SK-N-SH (cell line): ENCODE results near the gene LEPR.

ENCODE experiments used
- EZH2phosphoT487 ChIP-seq: fragments of 200-600 bp; sonication (generic); IDR thresholded peaks from 2 replicates; pipeline ENCODE4 v1.6.1; 2017; ENCODE audit warnings: low read depth, mixed run types, mild to moderate bottlenecking, antibody characterized with exemption, moderate library complexity, borderline replicate concordance
- JUND ChIP-seq: IDR thresholded peaks from 2 replicates; pipeline ENCODE4 v1.4.0; 2012
- POLR2AphosphoS5 ChIP-seq: IDR thresholded peaks from 2 replicates; pipeline ENCODE4 v1.6.1; 2012; ENCODE audit warnings: low read depth, low read length
- RAD21 ChIP-seq: IDR thresholded peaks from 2 replicates; pipeline ENCODE4 v1.6.1; 2012; ENCODE audit warnings: mild to moderate bottlenecking, low read length
- RCOR1 ChIP-seq: fragments of 150-350 bp; IDR thresholded peaks from 2 replicates; pipeline ENCODE4 v1.6.1; 2017; ENCODE audit warnings: antibody characterized with exemption, low read length
- TCF12 ChIP-seq: IDR thresholded peaks from 2 replicates; pipeline ENCODE4 v1.4.0; 2012
- TEAD4 ChIP-seq: IDR thresholded peaks from 2 replicates; pipeline ENCODE4 v1.4.0; 2012; ENCODE audit warnings: mild to moderate bottlenecking, borderline replicate concordance; ENCODE audit not compliant: insufficient read depth
- YY1 ChIP-seq: IDR thresholded peaks from 2 replicates; pipeline ENCODE4 v1.4.0; 2012; ENCODE audit warnings: low read depth, mild to moderate bottlenecking
- TF ChIP-seq, protein P1 (sequence below): fragments of 200-600 bp; sonication (generic); IDR thresholded peaks from 2 replicates; pipeline ENCODE4 v1.6.1; 2017; ENCODE audit warnings: antibody characterized with exemption, mild to moderate bottlenecking, moderate library complexity

- TF ChIP-seq, protein P1, sequence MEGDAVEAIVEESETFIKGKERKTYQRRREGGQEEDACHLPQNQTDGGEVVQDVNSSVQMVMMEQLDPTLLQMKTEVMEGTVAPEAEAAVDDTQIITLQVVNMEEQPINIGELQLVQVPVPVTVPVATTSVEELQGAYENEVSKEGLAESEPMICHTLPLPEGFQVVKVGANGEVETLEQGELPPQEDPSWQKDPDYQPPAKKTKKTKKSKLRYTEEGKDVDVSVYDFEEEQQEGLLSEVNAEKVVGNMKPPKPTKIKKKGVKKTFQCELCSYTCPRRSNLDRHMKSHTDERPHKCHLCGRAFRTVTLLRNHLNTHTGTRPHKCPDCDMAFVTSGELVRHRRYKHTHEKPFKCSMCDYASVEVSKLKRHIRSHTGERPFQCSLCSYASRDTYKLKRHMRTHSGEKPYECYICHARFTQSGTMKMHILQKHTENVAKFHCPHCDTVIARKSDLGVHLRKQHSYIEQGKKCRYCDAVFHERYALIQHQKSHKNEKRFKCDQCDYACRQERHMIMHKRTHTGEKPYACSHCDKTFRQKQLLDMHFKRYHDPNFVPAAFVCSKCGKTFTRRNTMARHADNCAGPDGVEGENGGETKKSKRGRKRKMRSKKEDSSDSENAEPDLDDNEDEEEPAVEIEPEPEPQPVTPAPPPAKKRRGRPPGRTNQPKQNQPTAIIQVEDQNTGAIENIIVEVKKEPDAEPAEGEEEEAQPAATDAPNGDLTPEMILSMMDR = no peak
- TF ChIP-seq JUND (no peak), TEAD4 (no peak), RAD21 (no peak), POLR2AphosphoS5 (no peak), YY1 (no peak), RCOR1 (no peak), EZH2phosphoT487 (no peak), TCF12 (no peak)
Observed at GRCh38 chr1:65412256-65412983, 8.0 kb upstream of the LEPR start.
